OCI-LY1 (cell line): ENCODE results near the gene CHST11.

Experiments used
- EZH2 ChIP-seq: fragments of 200-600 bp; sonication (generic), shearing (Covaris generic); IDR thresholded peaks from 2 replicates; pipeline ENCODE4 v1.8.0; 2017; ENCODE audit warnings: borderline replicate concordance, mixed run types, mild to moderate bottlenecking, antibody characterized with exemption, low read length, moderate library complexity, mixed read lengths
- TF ChIP-seq, protein P1 (sequence below): fragments of 200-600 bp; sonication (generic), shearing (Covaris generic); IDR thresholded peaks from 2 replicates; pipeline ENCODE4 v1.5.1; 2017; ENCODE audit warnings: mild to moderate bottlenecking, antibody characterized with exemption, low read length, moderate library complexity, mixed read lengths

GRCh38 chr12:104516821-104517220 is 60.1 kb downstream of the CHST11 start:
- TF ChIP-seq, protein P1, sequence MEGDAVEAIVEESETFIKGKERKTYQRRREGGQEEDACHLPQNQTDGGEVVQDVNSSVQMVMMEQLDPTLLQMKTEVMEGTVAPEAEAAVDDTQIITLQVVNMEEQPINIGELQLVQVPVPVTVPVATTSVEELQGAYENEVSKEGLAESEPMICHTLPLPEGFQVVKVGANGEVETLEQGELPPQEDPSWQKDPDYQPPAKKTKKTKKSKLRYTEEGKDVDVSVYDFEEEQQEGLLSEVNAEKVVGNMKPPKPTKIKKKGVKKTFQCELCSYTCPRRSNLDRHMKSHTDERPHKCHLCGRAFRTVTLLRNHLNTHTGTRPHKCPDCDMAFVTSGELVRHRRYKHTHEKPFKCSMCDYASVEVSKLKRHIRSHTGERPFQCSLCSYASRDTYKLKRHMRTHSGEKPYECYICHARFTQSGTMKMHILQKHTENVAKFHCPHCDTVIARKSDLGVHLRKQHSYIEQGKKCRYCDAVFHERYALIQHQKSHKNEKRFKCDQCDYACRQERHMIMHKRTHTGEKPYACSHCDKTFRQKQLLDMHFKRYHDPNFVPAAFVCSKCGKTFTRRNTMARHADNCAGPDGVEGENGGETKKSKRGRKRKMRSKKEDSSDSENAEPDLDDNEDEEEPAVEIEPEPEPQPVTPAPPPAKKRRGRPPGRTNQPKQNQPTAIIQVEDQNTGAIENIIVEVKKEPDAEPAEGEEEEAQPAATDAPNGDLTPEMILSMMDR: no peak
- no peak for TF ChIP-seq EZH2
